Mesendoderm (in vitro differentiated cells): ENCODE results near the gene CD53.
"Not testable (repeated sequence)": the region's sequence is repeated elsewhere in the genome, so short reads cannot be mapped to it uniquely, and the experiment has no call there.

Source experiments
- DNase-seq: peaks from one replicate; pipeline ENCODE4 v3.0.0; 2013
- H2AK5ac ChIP-seq: 2 replicates; pipeline ENCODE4 v1.6.1; 2013; ENCODE audit warnings: low read length, inconsistent platforms
- H2BK120ac ChIP-seq: 2 replicates; pipeline ENCODE4 v1.6.1; 2013; ENCODE audit warnings: low read depth, mild to moderate bottlenecking, low read length, moderate library complexity, mixed read lengths
- H2BK15ac ChIP-seq: replicated peaks from 2 replicates; pipeline ENCODE4 v1.6.1; 2013; ENCODE audit warnings: low read depth, mild to moderate bottlenecking, moderate library complexity
- H2BK5ac ChIP-seq: 2 replicates; pipeline ENCODE4 v1.6.1; 2013; ENCODE audit warnings: low read length, inconsistent platforms
- H3K18ac ChIP-seq: 2 replicates; pipeline ENCODE4 v1.6.1; 2013; ENCODE audit warnings: mild to moderate bottlenecking, low read length, mixed read lengths
- H3K23ac ChIP-seq: one replicate; pipeline ENCODE4 v1.6.1; 2013; ENCODE audit warnings: low read length
- H3K27ac ChIP-seq: 2 replicates; pipeline ENCODE4 v1.5.1; 2013; ENCODE audit warnings: low read depth, mild to moderate bottlenecking, inconsistent platforms, low read length, moderate library complexity
- H3K27me3 ChIP-seq: 2 replicates; pipeline ENCODE4 v1.6.1; 2013; ENCODE audit warnings: low read length, control low read depth, mild to moderate bottlenecking, inconsistent platforms; ENCODE audit not compliant: insufficient read depth, poor library complexity
- H3K36me3 ChIP-seq: 2 replicates; pipeline ENCODE4 v1.6.1; 2013; ENCODE audit warnings: low read length, inconsistent platforms; ENCODE audit not compliant: control insufficient read depth, insufficient read depth
- H3K4ac ChIP-seq: one replicate; pipeline ENCODE4 v1.6.1; 2013; ENCODE audit warnings: low read depth, mild to moderate bottlenecking, low read length, moderate library complexity
- H3K4me1 ChIP-seq: 2 replicates; pipeline ENCODE4 v1.6.1; 2013; ENCODE audit warnings: low read depth, low read length, inconsistent platforms; ENCODE audit not compliant: control insufficient read depth
- H3K4me2 ChIP-seq: 2 replicates; pipeline ENCODE4 v1.6.1; 2013; ENCODE audit warnings: low read length
- H3K4me3 ChIP-seq: 2 replicates; pipeline ENCODE4 v1.5.1; 2013; ENCODE audit warnings: mild to moderate bottlenecking, low read length
- H3K56ac ChIP-seq: one replicate; pipeline ENCODE4 v1.6.1; 2013; ENCODE audit warnings: low read length
- H3K79me1 ChIP-seq: 2 replicates; pipeline ENCODE4 v1.6.1; 2013; ENCODE audit warnings: low read length, inconsistent platforms
- H3K79me2 ChIP-seq: 2 replicates; pipeline ENCODE4 v1.6.1; 2013; ENCODE audit warnings: mild to moderate bottlenecking, low read length; ENCODE audit not compliant: control insufficient read depth, insufficient read depth
- H3K9ac ChIP-seq: 2 replicates; pipeline ENCODE4 v1.6.1; 2013; ENCODE audit warnings: low read length, inconsistent platforms
- H4K5ac ChIP-seq: one replicate; pipeline ENCODE4 v1.6.1; 2013; ENCODE audit warnings: low read length
- H4K8ac ChIP-seq: one replicate; pipeline ENCODE4 v1.6.1; 2013; ENCODE audit warnings: low read depth, mild to moderate bottlenecking, control low read depth, low read length, moderate library complexity
- WGBS: extraction: QIAGEN DNeasy Blood & Tissue Kit; methylation state at CpG from one replicate; pipeline ENCODE4 v1.1.7; 2013; ENCODE audit warnings: low lambda C conversion rate, missing lambda C conversion rate; ENCODE audit not compliant: insufficient coverage; ENCODE audit errors: extremely low coverage; 5-methylcytosine and 5-hydroxymethylcytosine counted together

CD53 gene

DNA sequence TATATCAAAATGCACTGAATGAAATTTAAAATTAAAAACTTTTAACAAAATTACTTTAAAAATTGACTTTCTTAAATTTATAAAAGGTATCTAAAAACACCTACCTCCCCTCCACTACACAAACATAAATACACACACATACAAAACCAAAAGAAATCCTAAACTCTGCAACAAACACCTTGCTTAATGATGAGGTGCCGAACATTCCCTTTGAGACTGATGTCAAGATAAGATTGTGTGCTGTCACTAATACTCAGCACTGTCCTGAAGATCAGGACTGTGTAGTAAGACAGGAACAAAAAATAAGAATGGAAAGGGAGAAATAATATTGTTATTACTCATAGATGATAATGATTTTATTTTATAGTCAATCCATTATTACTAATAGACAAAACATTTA, 45.1 kb downstream of the CD53 start:
- Histone ChIP-seq H3K4ac (no peak overlapping the region), H2BK15ac (no peak overlapping the region)
- no CpG with 5 or more reads among the region's 1 CpG for WGBS

GRCh38 chr1:110921953-110922352, 49.0 kb downstream of the CD53 start:
- Histone ChIP-seq H3K27ac (no peak overlapping the region), H3K36me3 (no peaks in the 10 kb centered on the region), H3K4ac (no peak overlapping the region), H3K23ac (no peak overlapping the region), H2BK5ac (no peak overlapping the region), H4K5ac (no peak overlapping the region), H4K8ac (no peak overlapping the region), H2BK120ac (no peak overlapping the region), H3K27me3 (no peaks in the 10 kb centered on the region), H3K4me3 (no peak overlapping the region), H3K18ac (no peak overlapping the region), H3K79me2 (no peaks in the 10 kb centered on the region), H3K79me1 (no peaks in the 10 kb centered on the region), H2AK5ac (no peak overlapping the region), H2BK15ac (no peak overlapping the region), H3K4me1 (no peaks in the 10 kb centered on the region), H3K9ac (no peak overlapping the region), H3K56ac (no peak overlapping the region), H3K4me2 (no peak overlapping the region)
- no peak for DNase-seq
- WGBS, result no CpG with 5 or more reads among the region's 1 CpG

More for the DNA sequence above, 45.1 kb downstream of the CD53 start:
- no peaks in the 10 kb centered on the region for H3K4me1 ChIP-seq
- no peak overlapping the region for H4K8ac ChIP-seq
- H3K79me1 ChIP-seq, result no peaks in the 10 kb centered on the region
- no peak overlapping the region for H2BK120ac ChIP-seq
- no peaks in the 10 kb centered on the region for H3K36me3 ChIP-seq
- no peak overlapping the region for H3K27ac ChIP-seq
- H3K79me2 ChIP-seq, result no peaks in the 10 kb centered on the region
- H3K9ac ChIP-seq, result no peak overlapping the region
- H3K4me2 ChIP-seq, result no peak overlapping the region
- no peak overlapping the region for H2AK5ac ChIP-seq
- H3K4me3 ChIP-seq, result no peak overlapping the region
- no peak overlapping the region for H2BK5ac ChIP-seq
- H3K18ac ChIP-seq, result no peak overlapping the region
- no peak overlapping the region for H3K56ac ChIP-seq
- no peak overlapping the region for H3K23ac ChIP-seq
- no peak for DNase-seq
- H3K27me3 ChIP-seq, result no peaks in the 10 kb centered on the region
- no peak overlapping the region for H4K5ac ChIP-seq

- Histone ChIP-seq H2AK5ac (no peak overlapping the region), H3K27me3 (no peaks in the 10 kb centered on the region), H3K36me3 (no peaks in the 10 kb centered on the region), H3K27ac (no peak overlapping the region), H3K18ac (no peak overlapping the region), H3K4me1 (no peaks in the 10 kb centered on the region), H2BK5ac (no peak overlapping the region), H3K4ac (no peak overlapping the region), H2BK15ac (no peak overlapping the region), H3K9ac (no peak overlapping the region), H3K56ac (no peak overlapping the region), H3K79me1 (no peaks in the 10 kb centered on the region), H3K4me3 (no peak overlapping the region), H2BK120ac (no peak overlapping the region), H3K23ac (no peak overlapping the region), H3K79me2 (no peaks in the 10 kb centered on the region), H3K4me2 (no peak overlapping the region), H4K8ac (no peak overlapping the region), H4K5ac (no peak overlapping the region)
- WGBS, result no CpG with 5 or more reads among the region's 2 CpGs
- peak; percentile 88 for DNase-seq
These were observed 54.6 kb downstream of the CD53 start for GRCh38 chr1:110927484-110928075.

DNA sequence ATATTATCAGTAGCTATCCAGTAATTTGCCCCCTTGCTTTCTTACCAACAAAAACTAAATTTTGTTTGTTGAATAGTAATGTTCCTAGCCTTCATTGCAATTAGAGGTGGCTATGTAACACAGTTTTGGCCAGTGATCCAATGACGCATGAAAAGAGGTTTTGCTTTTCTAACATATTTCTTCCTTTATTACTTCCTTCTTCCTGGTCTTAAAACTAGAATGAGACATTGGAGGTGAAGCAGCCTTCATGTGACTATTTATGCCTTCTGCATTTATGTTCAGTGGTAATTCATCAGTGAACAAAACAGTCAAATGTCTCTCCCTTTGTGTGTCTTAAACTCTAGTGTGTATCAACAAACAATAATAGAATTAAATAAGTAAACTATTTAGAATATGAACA, 55.2 kb downstream of the CD53 start:
- Histone ChIP-seq H3K56ac (no peak overlapping the region), H3K4me3 (no peak overlapping the region), H3K79me2 (no peaks in the 10 kb centered on the region), H3K27me3 (no peaks in the 10 kb centered on the region), H3K4me2 (no peak overlapping the region), H3K4ac (no peak overlapping the region), H2BK120ac (no peak overlapping the region), H4K8ac (no peak overlapping the region), H2BK5ac (no peak overlapping the region), H3K18ac (no peak overlapping the region), H3K23ac (no peak overlapping the region), H3K36me3 (no peaks in the 10 kb centered on the region), H2AK5ac (no peak overlapping the region), H3K9ac (no peak overlapping the region), H2BK15ac (no peak overlapping the region), H3K4me1 (no peaks in the 10 kb centered on the region), H3K27ac (no peak overlapping the region), H3K79me1 (no peaks in the 10 kb centered on the region), H4K5ac (no peak overlapping the region)
- no peak for DNase-seq
- WGBS, result no CpG with 5 or more reads among the region's 1 CpG

DNA sequence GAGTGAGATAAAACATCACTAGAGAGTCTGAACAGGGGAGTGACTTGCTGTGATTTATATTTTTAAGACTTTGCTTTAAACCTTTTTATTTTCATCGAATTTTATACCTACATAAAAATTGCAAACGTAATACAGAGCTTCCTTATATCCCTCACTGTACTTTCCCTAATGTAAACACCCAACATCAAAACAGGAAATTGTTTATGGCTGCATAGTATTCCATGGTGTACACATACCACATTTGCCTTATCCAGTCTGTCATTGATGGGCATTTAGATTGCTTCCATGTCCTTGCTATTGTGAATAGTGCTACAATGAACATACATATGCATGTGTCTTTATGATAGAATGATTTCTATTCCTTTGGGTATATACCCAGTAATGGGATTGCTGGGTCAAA, 56.0 kb downstream of the CD53 start:
- no peak overlapping the region for H2BK15ac ChIP-seq
- no peaks in the 10 kb centered on the region for H3K36me3 ChIP-seq
- no peak overlapping the region for H3K4ac ChIP-seq
- H2BK5ac ChIP-seq, result no peak overlapping the region
- H2BK120ac ChIP-seq, result no peak overlapping the region
- no peaks in the 10 kb centered on the region for H3K27me3 ChIP-seq
- DNase-seq, result no peak
- no peak overlapping the region for H2AK5ac ChIP-seq
- no peak overlapping the region for H3K9ac ChIP-seq
- no peak overlapping the region for H4K8ac ChIP-seq
- no peak overlapping the region for H3K27ac ChIP-seq
- no peaks in the 10 kb centered on the region for H3K4me1 ChIP-seq
- 100% methylated on average over 2 of the region's 2 CpGs for WGBS
- no peak overlapping the region for H3K23ac ChIP-seq
- no peaks in the 10 kb centered on the region for H3K79me2 ChIP-seq
- H3K4me3 ChIP-seq, result no peak overlapping the region
- no peak overlapping the region for H4K5ac ChIP-seq
- H3K18ac ChIP-seq, result no peak overlapping the region
- H3K56ac ChIP-seq, result no peak overlapping the region
- H3K4me2 ChIP-seq, result no peak overlapping the region
- no peaks in the 10 kb centered on the region for H3K79me1 ChIP-seq

DNA sequence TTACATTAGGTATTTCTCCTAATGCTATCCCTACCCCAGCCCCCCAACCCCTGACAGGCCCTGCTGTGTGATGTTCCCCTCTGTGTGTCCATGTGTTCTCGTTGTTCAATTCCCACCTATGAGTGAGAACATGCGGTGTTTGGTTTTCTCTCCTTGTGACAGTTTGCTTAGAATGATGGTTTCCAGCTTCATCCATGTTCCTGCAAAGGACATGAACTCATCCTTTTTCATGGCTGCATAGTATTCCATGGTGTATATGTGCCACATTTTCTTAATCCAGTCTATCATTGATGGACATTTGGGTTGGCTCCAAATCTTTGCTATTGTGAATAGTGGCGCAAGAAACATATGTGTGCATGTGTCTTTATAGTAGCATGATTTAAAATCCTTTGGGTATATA, 58.1 kb downstream of the CD53 start:
- H4K8ac ChIP-seq, H2BK120ac ChIP-seq, H3K27me3 ChIP-seq, H3K4me3 ChIP-seq, H2BK15ac ChIP-seq, H3K79me2 ChIP-seq, H3K4me2 ChIP-seq, H3K79me1 ChIP-seq, H3K27ac ChIP-seq, H4K5ac ChIP-seq, H2AK5ac ChIP-seq, H3K23ac ChIP-seq, H3K18ac ChIP-seq, H3K4me1 ChIP-seq, DNase-seq, H3K36me3 ChIP-seq, H3K56ac ChIP-seq, H3K9ac ChIP-seq, H3K4ac ChIP-seq, H2BK5ac ChIP-seq: not testable (repeated sequence)
- no CpG with 5 or more reads among the region's 3 CpGs for WGBS
